Kidney (tissue), 14 donors: ENCODE results near the gene RAD23B. TPM values are rescaled to one million over a fixed set of nuclear protein-coding genes. Genes with fewer than 3 reads are reported as not detected.

ENCODE experiments used
- DNase-seq, 5 donors: peaks; one replicate each; pipeline ENCODE4 v3.0.0-alpha.2; 2013 to 2020
- FAIRE-seq: peaks from 2 replicates; lab custom pipeline; 2012; peaks lifted over from hg19 to GRCh38; lab: Jason Lieb, UNC
- H3K27ac ChIP-seq, 2 donors: one replicate each; pipeline ENCODE4 v1.7.0; 2013; ENCODE audit warnings: low read depth in 2 of 2, low read length in 2 of 2, inconsistent platforms in 1 of 2
- H3K27me3 ChIP-seq: one replicate; pipeline ENCODE4 v1.7.1; 2013; ENCODE audit warnings: low read length, inconsistent platforms; ENCODE audit not compliant: control insufficient read depth, insufficient read depth
- H3K36me3 ChIP-seq, 3 donors: one replicate each; pipeline versions ENCODE4 v1.7.0 to v1.7.1; 2013; ENCODE audit warnings: low read length in 3 of 3, control low read depth in 1 of 3, inconsistent platforms in 1 of 3; ENCODE audit not compliant: insufficient read depth in 3 of 3, control insufficient read depth in 2 of 3
- H3K4me1 ChIP-seq, 3 donors: one replicate each; pipeline versions ENCODE4 v1.7.0 to v1.7.1; 2013; ENCODE audit warnings: low read length in 3 of 3, inconsistent platforms in 1 of 3, low read depth in 1 of 3; ENCODE audit not compliant: control insufficient read depth in 2 of 3, insufficient read depth in 2 of 3
- H3K4me3 ChIP-seq, 3 donors: one replicate each; pipeline versions ENCODE4 v1.7.0 to v1.8.1; 2013; ENCODE audit warnings: low read length in 3 of 3, control low read depth in 1 of 3, inconsistent platforms in 1 of 3
- H3K9ac ChIP-seq, 3 donors: one replicate each; pipeline versions ENCODE4 v1.7.0 to v1.7.1; 2013; ENCODE audit warnings: low read length in 3 of 3, control low read depth in 1 of 3, inconsistent platforms in 1 of 3
- H3K9me3 ChIP-seq, 3 donors: one replicate each; pipeline versions ENCODE4 v1.7.0 to v1.7.1; 2013; ENCODE audit warnings: low read length in 3 of 3, control low read depth in 1 of 3, inconsistent platforms in 1 of 3; ENCODE audit not compliant: control insufficient read depth in 2 of 3, insufficient read depth in 1 of 3
- CTCF ChIP-seq: IDR thresholded peaks from 3 replicates; pipeline ENCODE4 v1.5.1; 2012; ENCODE audit warnings: mild to moderate bottlenecking, moderate library complexity, borderline replicate concordance; ENCODE audit not compliant: insufficient read depth; ENCODE audit errors: extremely low read depth
- intact Hi-C: fragments of 100-400 bp; cut with DNase I; formaldehyde crosslinking; loops from one replicate; pipeline ENCODE4 v1.11.1; 2022
- polyA plus RNA-seq: library from polyadenylated mRNA; stranded (reverse); fragments of 350-450 nt; fragmentation: Illumina TruSeq; extraction: RNeasy Lipid Tissue Mini Kit (QIAGEN cat#74804); gene quantifications from one replicate; pipeline ENCODE4 v1.2.3, GENCODE V29; 2014; ENCODE audit warnings: low read depth, low replicate concordance; ENCODE audit not compliant: insufficient read depth
- total RNA-seq: library from RNA; stranded (reverse); fragmentation: NEBNext Ultra II Directional; extraction: Animal tissue kit (Norgen Biotek cat#: 25700); gene quantifications from one replicate; pipeline ENCODE4 v1.2.1, GENCODE V29; 2021
- donor health status: control.
- donor health status: control.
- donor health status: control.
- donor health status: control.
- donor health status: control.
- donor health status: DM: yes; HTN: yes; CAD: no.
- donor health status: Normal renal cell carcinoma (clear cell type).

The RAD23B gene
- total and polyA plus RNA-seq, 2 donors from 2014 or later = 40.5 to 76.5 TPM

- no peak overlapping the region for H3K27ac ChIP-seq
- intact Hi-C loops = no loop called here
Observed at GRCh38 chr9:107348836-107349235, 65.8 kb downstream of the RAD23B start.

GRCh38 chr9:107350443-107350842, 67.4 kb downstream of the RAD23B start:
- FAIRE-seq (no peak), DNase-seq (no peak)
- Histone ChIP-seq H3K4me1 (no peaks in the 10 kb centered on the region), H3K4me3 (no peak overlapping the region), H3K36me3 (no peaks in the 10 kb centered on the region), H3K9me3 (peaks cover 0 to 5% (median 0%) of the 10 kb centered on the region in 3 donors), H3K9ac (no peak overlapping the region), H3K27ac (no peak overlapping the region), H3K27me3 (no peaks in the 10 kb centered on the region)
- intact Hi-C loops = no loop called here
- no peak for TF ChIP-seq CTCF

More at GRCh38 chr9:107348836-107349235, 65.8 kb downstream of the RAD23B start:
- DNase-seq = no peak
- H3K4me3 ChIP-seq = no peak overlapping the region
- H3K9ac ChIP-seq = no peak overlapping the region
- FAIRE-seq = no peak
- H3K4me1 ChIP-seq = no peaks in the 10 kb centered on the region
- no peak for TF ChIP-seq CTCF
- peaks cover 0 to 5% (median 0%) of the 10 kb centered on the region in 3 donors for H3K9me3 ChIP-seq
- no peaks in the 10 kb centered on the region for H3K36me3 ChIP-seq
- no peaks in the 10 kb centered on the region for H3K27me3 ChIP-seq

GRCh38 chr9:107351382-107352045, 68.4 kb downstream of the RAD23B start:
- Histone ChIP-seq H3K36me3 (no peaks in the 10 kb centered on the region), H3K4me1 (no peaks in the 10 kb centered on the region), H3K27ac (no peak overlapping the region), H3K9ac (no peak overlapping the region), H3K9me3 (peaks cover 0 to 5% (median 0%) of the 10 kb centered on the region in 3 donors), H3K4me3 (no peak overlapping the region), H3K27me3 (no peaks in the 10 kb centered on the region)
- no peak for DNase-seq
- no peak for FAIRE-seq
- no peak for TF ChIP-seq CTCF
- intact Hi-C loops = no loop called here

- Histone ChIP-seq H3K9ac (no peak overlapping the region), H3K9me3 (peaks cover 0 to 5% (median 0%) of the 10 kb centered on the region in 3 donors), H3K27me3 (no peaks in the 10 kb centered on the region), H3K4me1 (no peaks in the 10 kb centered on the region), H3K36me3 (no peaks in the 10 kb centered on the region), H3K4me3 (no peak overlapping the region), H3K27ac (no peak overlapping the region)
- no peak for TF ChIP-seq CTCF
- DNase-seq (no peak), FAIRE-seq (no peak)
- intact Hi-C loops = no loop called here
Observed at GRCh38 chr9:107355394-107355793, 72.3 kb downstream of the RAD23B start.
